SK-N-SH treated with all-trans-retinoic acid at 6 μM for 48 hours (cell line): Measurements from ENCODE around the gene OR2V1.

Source experiments
- ATAC-seq: fragments of 200-7000 bp; cut with Tn5 transposase; 3 replicates; pipeline ENCODE4 v1.9.1; 2020; ENCODE audit warnings: mild to moderate bottlenecking, moderate library complexity
- BACH2 ChIP-seq: fragments of 250-450 bp; sonication (Bioruptor Pico); IDR thresholded peaks from 2 replicates; pipeline ENCODE4 v1.9.0; 2021; ENCODE audit warnings: mild to moderate bottlenecking, borderline replicate concordance
- ESRRG ChIP-seq: fragments of 250-450 bp; sonication (Bioruptor Pico); IDR thresholded peaks from 2 replicates; pipeline ENCODE4 v1.6.1; 2021; ENCODE audit warnings: mild to moderate bottlenecking
- GLIS3 ChIP-seq: fragments of 250-450 bp; sonication (Bioruptor Pico); IDR thresholded peaks from 2 replicates; pipeline ENCODE4 v1.5.0; 2020; ENCODE audit warnings: mild to moderate bottlenecking, moderate library complexity
- ISL1 ChIP-seq: fragments of 250-450 bp; sonication (Bioruptor Pico); IDR thresholded peaks from 2 replicates; pipeline ENCODE4 v2.1.2; 2022; ENCODE audit warnings: mild to moderate bottlenecking, moderate library complexity
- OSR1 ChIP-seq: fragments of 250-450 bp; sonication (Bioruptor Pico); IDR thresholded peaks from 2 replicates; pipeline ENCODE4 v1.8.0; 2022; ENCODE audit warnings: moderate library complexity, mild to moderate bottlenecking, inconsistent platforms
- PPARA ChIP-seq: fragments of 250-450 bp; sonication (Bioruptor Pico); IDR thresholded peaks from 2 replicates; pipeline ENCODE4 v1.5.0; 2020; ENCODE audit warnings: mild to moderate bottlenecking, borderline replicate concordance
- RARB ChIP-seq: fragments of 250-450 bp; sonication (Bioruptor Pico); IDR thresholded peaks from 2 replicates; pipeline ENCODE4 v1.8.0; 2021; ENCODE audit warnings: mild to moderate bottlenecking, moderate library complexity
- SNAI2 ChIP-seq: fragments of 250-450 bp; sonication (Bioruptor Pico); IDR thresholded peaks from 2 replicates; pipeline ENCODE4 v1.5.0; 2020; ENCODE audit warnings: mild to moderate bottlenecking, moderate library complexity
- TCF4 ChIP-seq: fragments of 250-450 bp; sonication (Bioruptor Pico); IDR thresholded peaks from 2 replicates; pipeline ENCODE4 v1.8.0; 2021; ENCODE audit warnings: mild to moderate bottlenecking, moderate library complexity, borderline replicate concordance
- TOX ChIP-seq: fragments of 250-450 bp; sonication (Bioruptor Pico); IDR thresholded peaks from 2 replicates; pipeline ENCODE4 v1.8.0; 2021; ENCODE audit warnings: mild to moderate bottlenecking, moderate library complexity, borderline replicate concordance
- ZC3H10 ChIP-seq: fragments of 250-450 bp; sonication (Bioruptor Pico); IDR thresholded peaks from 2 replicates; pipeline ENCODE4 v1.5.1; 2021; ENCODE audit warnings: mild to moderate bottlenecking, moderate library complexity
- ZFP3 ChIP-seq: fragments of 250-450 bp; sonication (Bioruptor Pico); IDR thresholded peaks from 2 replicates; pipeline ENCODE4 v1.5.0; 2020; ENCODE audit warnings: mild to moderate bottlenecking, moderate library complexity
- ZFP30 ChIP-seq: fragments of 450-650 bp; formaldehyde crosslinking; IDR thresholded peaks from 2 replicates; pipeline ENCODE4 v1.5.0; 2022; ENCODE audit warnings: mild to moderate bottlenecking, moderate library complexity
- ZNF565 ChIP-seq: fragments of 450-650 bp; formaldehyde crosslinking; conservative IDR thresholded peaks from 2 replicates; pipeline ENCODE4 v1.5.0; 2020; ENCODE audit warnings: low read depth, mild to moderate bottlenecking, moderate library complexity
- ZNF70 ChIP-seq: fragments of 450-650 bp; formaldehyde crosslinking; IDR thresholded peaks from 2 replicates; pipeline ENCODE4 v1.5.0; 2020; ENCODE audit warnings: mild to moderate bottlenecking, moderate library complexity
- ZNF8 ChIP-seq: fragments of 450-650 bp; formaldehyde crosslinking; IDR thresholded peaks from 2 replicates; pipeline ENCODE4 v1.5.0; 2020; ENCODE audit warnings: mild to moderate bottlenecking, moderate library complexity
- TF ChIP-seq, protein P1 (sequence below): fragments of 250-450 bp; sonication (Bioruptor Pico); IDR thresholded peaks from 2 replicates; pipeline ENCODE4 v1.8.0; 2020; ENCODE audit warnings: mild to moderate bottlenecking, moderate library complexity, borderline replicate concordance
- TF ChIP-seq, protein P2 (sequence below): fragments of 250-450 bp; sonication (Bioruptor Pico); IDR thresholded peaks from 2 replicates; pipeline ENCODE4 v1.5.0; 2020; ENCODE audit warnings: mild to moderate bottlenecking, moderate library complexity
- TF ChIP-seq, protein P3 (sequence below): fragments of 250-450 bp; sonication (Bioruptor Pico); IDR thresholded peaks from 2 replicates; pipeline ENCODE4 v1.8.0; 2021; ENCODE audit warnings: low read depth, mild to moderate bottlenecking, moderate library complexity, borderline replicate concordance
- TF ChIP-seq, protein P4 (sequence below): fragments of 250-450 bp; sonication (Bioruptor Pico); IDR thresholded peaks from 2 replicates; pipeline ENCODE4 v1.5.1; 2021; ENCODE audit warnings: mild to moderate bottlenecking, moderate library complexity
- TF ChIP-seq, protein P5 (sequence below): fragments of 250-450 bp; sonication (Bioruptor Pico); IDR thresholded peaks from 2 replicates; pipeline ENCODE4 v1.5.1; 2020; ENCODE audit warnings: low read depth, mild to moderate bottlenecking, moderate library complexity

OR2V1 gene

DNA sequence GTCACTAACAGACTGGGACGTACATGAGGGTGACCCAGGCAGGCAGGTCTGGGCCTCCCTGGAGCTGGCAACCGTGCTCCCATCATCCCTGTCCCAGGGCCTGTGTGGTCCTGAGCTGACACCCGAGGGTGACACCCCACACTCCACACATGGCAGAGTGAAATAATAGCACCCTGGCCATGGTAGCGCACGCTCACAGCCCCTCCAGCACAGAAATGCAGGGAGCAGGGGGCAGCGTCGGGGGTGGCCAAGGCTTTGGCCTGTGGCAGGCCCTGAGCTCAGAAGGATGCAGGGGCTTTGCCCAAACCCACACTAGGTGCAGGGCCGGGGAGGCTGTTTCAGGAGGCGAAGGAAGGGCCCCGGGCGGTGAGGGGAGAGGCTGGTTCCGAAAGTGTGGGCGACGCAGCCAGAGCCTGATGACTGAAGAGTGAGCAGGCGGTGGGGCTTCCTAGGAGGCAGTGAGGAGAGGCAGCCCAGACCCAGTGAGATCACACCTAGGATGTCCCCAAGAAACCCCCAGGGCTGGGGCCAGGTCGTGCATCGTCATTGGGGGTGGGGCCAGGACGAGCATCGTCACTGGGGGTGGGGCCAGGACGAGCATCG lies 29.3 kb upstream of the OR2V1 start (continued):
- TF ChIP-seq, protein P1, sequence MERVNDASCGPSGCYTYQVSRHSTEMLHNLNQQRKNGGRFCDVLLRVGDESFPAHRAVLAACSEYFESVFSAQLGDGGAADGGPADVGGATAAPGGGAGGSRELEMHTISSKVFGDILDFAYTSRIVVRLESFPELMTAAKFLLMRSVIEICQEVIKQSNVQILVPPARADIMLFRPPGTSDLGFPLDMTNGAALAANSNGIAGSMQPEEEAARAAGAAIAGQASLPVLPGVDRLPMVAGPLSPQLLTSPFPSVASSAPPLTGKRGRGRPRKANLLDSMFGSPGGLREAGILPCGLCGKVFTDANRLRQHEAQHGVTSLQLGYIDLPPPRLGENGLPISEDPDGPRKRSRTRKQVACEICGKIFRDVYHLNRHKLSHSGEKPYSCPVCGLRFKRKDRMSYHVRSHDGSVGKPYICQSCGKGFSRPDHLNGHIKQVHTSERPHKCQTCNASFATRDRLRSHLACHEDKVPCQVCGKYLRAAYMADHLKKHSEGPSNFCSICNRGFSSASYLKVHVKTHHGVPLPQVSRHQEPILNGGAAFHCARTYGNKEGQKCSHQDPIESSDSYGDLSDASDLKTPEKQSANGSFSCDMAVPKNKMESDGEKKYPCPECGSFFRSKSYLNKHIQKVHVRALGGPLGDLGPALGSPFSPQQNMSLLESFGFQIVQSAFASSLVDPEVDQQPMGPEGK (CRISPR knock-in tag), result no peak
- no peak for TF ChIP-seq ZNF8 (CRISPR knock-in tag)
- TF ChIP-seq ESRRG (CRISPR knock-in tag), result no peak
- no peak for TF ChIP-seq ZFP30 (CRISPR knock-in tag)
- no peak for TF ChIP-seq BACH2
- no peak for TF ChIP-seq ZC3H10 (CRISPR knock-in tag)

DNA sequence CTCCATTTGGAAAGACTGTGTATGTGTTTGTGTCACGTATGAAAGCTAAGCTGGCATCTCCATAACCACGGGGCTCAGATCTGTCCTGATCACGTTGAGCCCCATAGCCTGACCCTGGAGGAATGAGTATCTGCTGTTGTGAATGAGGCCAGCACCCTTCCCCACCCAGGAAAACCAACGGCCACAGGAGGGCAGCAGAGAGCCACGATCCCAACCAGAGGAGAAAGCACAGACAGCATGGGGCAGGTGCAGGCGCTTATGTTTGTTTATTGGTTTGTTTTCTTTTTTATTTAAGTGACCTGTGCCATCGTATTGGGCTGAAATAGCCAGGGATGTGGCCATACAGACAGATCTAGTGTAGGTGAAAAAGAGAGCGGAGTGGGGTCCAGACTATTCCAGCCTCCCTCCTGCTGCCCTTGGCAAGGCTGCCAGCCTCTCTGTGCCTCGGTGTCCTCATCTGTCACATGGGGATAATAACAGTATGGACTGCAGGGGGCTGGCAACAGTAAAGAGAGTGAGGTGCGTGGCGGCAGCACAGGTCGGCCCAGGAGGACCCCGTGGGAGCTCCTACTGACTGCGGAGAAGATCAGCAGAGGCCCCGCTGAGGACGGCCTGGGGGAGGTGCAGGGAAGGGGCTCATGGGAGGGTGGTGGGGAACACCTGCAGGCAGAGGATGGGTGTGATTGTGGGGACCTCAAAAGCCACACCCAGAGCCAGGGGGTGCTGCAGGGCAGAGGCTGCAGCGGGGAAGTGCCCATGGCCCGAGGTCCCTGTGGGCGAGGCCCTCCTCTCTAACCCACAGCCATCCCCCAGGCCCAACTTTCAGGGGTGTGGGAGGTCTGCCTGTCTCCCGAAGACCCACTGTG lies 28.6 kb upstream of the OR2V1 start:
- TF ChIP-seq ZC3H10 (CRISPR knock-in tag) (no peak), ZFP3 (no peak), ESRRG (CRISPR knock-in tag) (no peak), OSR1 (no peak), ZNF565 (CRISPR knock-in tag) (no peak), GLIS3 (no peak), ZNF70 (no peak), RARB (CRISPR knock-in tag) (no peak)
- TF ChIP-seq, protein P2, sequence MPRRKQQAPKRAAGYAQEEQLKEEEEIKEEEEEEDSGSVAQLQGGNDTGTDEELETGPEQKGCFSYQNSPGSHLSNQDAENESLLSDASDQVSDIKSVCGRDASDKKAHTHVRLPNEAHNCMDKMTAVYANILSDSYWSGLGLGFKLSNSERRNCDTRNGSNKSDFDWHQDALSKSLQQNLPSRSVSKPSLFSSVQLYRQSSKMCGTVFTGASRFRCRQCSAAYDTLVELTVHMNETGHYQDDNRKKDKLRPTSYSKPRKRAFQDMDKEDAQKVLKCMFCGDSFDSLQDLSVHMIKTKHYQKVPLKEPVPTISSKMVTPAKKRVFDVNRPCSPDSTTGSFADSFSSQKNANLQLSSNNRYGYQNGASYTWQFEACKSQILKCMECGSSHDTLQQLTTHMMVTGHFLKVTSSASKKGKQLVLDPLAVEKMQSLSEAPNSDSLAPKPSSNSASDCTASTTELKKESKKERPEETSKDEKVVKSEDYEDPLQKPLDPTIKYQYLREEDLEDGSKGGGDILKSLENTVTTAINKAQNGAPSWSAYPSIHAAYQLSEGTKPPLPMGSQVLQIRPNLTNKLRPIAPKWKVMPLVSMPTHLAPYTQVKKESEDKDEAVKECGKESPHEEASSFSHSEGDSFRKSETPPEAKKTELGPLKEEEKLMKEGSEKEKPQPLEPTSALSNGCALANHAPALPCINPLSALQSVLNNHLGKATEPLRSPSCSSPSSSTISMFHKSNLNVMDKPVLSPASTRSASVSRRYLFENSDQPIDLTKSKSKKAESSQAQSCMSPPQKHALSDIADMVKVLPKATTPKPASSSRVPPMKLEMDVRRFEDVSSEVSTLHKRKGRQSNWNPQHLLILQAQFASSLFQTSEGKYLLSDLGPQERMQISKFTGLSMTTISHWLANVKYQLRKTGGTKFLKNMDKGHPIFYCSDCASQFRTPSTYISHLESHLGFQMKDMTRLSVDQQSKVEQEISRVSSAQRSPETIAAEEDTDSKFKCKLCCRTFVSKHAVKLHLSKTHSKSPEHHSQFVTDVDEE, result no peak
- ATAC-seq, result peak; percentile 97

DNA sequence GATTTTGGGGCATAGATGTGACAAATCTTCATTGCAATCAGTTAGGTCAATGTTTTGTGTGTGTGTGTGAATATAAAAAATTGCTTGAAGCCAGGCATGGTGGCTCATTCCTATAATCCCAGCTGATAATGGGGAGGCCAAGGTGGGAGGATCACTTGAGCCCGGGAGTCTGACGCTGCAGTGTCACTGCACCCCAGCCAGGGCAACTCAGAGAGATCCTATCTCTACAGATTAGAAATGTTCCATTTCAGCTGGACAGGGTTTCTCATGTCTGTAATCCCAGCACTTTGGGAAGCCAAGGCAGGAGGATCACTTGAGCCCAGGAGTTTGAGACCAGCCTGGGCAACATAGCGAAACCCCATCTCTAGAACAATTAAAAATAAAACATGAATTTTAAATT lies 27.9 kb upstream of the OR2V1 start:
- TF ChIP-seq ESRRG (CRISPR knock-in tag), result no peak
- TF ChIP-seq, protein P1 (CRISPR knock-in tag), result no peak
- TF ChIP-seq ISL1 (CRISPR knock-in tag), result no peak
- no peak for TF ChIP-seq ZFP3
- TF ChIP-seq TOX, result no peak
- no peak for TF ChIP-seq ZNF70
- TF ChIP-seq GLIS3, result no peak
- TF ChIP-seq ZNF565 (CRISPR knock-in tag), result no peak
- TF ChIP-seq BACH2, result no peak
- TF ChIP-seq, protein P3, sequence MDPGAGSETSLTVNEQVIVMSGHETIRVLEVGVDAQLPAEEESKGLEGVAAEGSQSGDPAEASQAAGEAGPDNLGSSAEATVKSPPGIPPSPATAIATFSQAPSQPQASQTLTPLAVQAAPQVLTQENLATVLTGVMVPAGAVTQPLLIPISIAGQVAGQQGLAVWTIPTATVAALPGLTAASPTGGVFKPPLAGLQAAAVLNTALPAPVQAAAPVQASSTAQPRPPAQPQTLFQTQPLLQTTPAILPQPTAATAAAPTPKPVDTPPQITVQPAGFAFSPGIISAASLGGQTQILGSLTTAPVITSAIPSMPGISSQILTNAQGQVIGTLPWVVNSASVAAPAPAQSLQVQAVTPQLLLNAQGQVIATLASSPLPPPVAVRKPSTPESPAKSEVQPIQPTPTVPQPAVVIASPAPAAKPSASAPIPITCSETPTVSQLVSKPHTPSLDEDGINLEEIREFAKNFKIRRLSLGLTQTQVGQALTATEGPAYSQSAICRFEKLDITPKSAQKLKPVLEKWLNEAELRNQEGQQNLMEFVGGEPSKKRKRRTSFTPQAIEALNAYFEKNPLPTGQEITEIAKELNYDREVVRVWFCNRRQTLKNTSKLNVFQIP, result no peak
- no peak for TF ChIP-seq ZFP30 (CRISPR knock-in tag)
- no peak for TF ChIP-seq PPARA (CRISPR knock-in tag)
- TF ChIP-seq TCF4 (CRISPR knock-in tag), result no peak
- TF ChIP-seq ZNF8 (CRISPR knock-in tag), result no peak
- TF ChIP-seq, protein P2, result no peak
- no peak for TF ChIP-seq OSR1
- no peak for TF ChIP-seq RARB (CRISPR knock-in tag)
- TF ChIP-seq, protein P4, sequence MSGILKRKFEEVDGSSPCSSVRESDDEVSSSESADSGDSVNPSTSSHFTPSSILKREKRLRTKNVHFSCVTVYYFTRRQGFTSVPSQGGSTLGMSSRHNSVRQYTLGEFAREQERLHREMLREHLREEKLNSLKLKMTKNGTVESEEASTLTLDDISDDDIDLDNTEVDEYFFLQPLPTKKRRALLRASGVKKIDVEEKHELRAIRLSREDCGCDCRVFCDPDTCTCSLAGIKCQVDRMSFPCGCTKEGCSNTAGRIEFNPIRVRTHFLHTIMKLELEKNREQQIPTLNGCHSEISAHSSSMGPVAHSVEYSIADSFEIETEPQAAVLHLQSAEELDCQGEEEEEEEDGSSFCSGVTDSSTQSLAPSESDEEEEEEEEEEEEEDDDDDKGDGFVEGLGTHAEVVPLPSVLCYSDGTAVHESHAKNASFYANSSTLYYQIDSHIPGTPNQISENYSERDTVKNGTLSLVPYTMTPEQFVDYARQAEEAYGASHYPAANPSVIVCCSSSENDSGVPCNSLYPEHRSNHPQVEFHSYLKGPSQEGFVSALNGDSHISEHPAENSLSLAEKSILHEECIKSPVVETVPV, result no peak
- TF ChIP-seq, protein P5, sequence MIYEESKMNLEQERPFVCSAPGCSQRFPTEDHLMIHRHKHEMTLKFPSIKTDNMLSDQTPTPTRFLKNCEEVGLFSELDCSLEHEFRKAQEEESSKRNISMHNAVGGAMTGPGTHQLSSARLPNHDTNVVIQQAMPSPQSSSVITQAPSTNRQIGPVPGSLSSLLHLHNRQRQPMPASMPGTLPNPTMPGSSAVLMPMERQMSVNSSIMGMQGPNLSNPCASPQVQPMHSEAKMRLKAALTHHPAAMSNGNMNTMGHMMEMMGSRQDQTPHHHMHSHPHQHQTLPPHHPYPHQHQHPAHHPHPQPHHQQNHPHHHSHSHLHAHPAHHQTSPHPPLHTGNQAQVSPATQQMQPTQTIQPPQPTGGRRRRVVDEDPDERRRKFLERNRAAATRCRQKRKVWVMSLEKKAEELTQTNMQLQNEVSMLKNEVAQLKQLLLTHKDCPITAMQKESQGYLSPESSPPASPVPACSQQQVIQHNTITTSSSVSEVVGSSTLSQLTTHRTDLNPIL (CRISPR knock-in tag), result no peak
- TF ChIP-seq SNAI2 (CRISPR knock-in tag), result no peak
- TF ChIP-seq, all 23 proteins: peak for 0
- no peak for ATAC-seq
